K562 (cell line): ENCODE data around the gene KRT72. TPM values are rescaled to one million over a fixed set of nuclear protein-coding genes. Genes with fewer than 3 reads are reported as not detected.

Experiments used
- ATAC-seq: fragments of 200-7000 bp; cut with Tn5 transposase; 3 replicates; pipeline ENCODE4 v1.9.1; 2020; ENCODE audit warnings: moderate library complexity
- BruUV-seq: library from RNA; stranded (reverse); fragments of 400-500 nt; replicated peaks from 2 replicates; lab custom pipeline; 2021; lab: Mats Ljungman, UMichigan
- CTCF ChIA-PET: fragments of 300-600 bp; formaldehyde crosslinking; extraction: SDS; loops from one replicate; lab custom pipeline; 2021; ENCODE audit warnings: low intra/inter-chr PET ratio; lab: Yijun Ruan, JAX
- POLR2A ChIA-PET: fragments of 300-600, 350-650 bp; sonication (Branson Sonifier 250); formaldehyde crosslinking; extraction: SDS; loops from one replicate; lab custom pipeline; 2021; ENCODE audit warnings: antibody characterized with exemption, inconsistent platforms; lab: Yijun Ruan, JAX
- DNase-seq, 4 experiments: peaks; one replicate each; pipeline versions ENCODE4 v3.0.0 to v3.0.0-alpha.2; 2011 to 2018; ENCODE audit warnings: low spot score in 3 of 4, mixed read lengths in 3 of 4; ENCODE audit errors: extremely low read depth in 1 of 4
- FAIRE-seq: peaks from 2 replicates; lab custom pipeline; 2011; peaks lifted over from hg19 to GRCh38; lab: Jason Lieb, UNC
- H2AFZ ChIP-seq: 2 replicates; pipeline ENCODE4 v1.6.0; 2011; ENCODE audit warnings: low read depth, low read length, control low read depth, inconsistent platforms
- H3K27ac ChIP-seq: fragments of 200-600 bp; 3 replicates; pipeline ENCODE4 v1.8.0; 2011; ENCODE audit warnings: low read depth, mild to moderate bottlenecking, control low read depth, inconsistent platforms, low read length, moderate library complexity, mixed read lengths; ENCODE audit errors: extremely low read depth
- H3K27me3 ChIP-seq, 2 experiments: fragments of 300-600 bp in 1 of 2; 2 replicates in 1 of 2; 3 replicates in 1 of 2; pipeline versions ENCODE4 v1.6.0 to v1.8.0; 2011; ENCODE audit warnings: inconsistent platforms in 2 of 2, low read length in 2 of 2, mild to moderate bottlenecking in 1 of 2, mixed read lengths in 1 of 2, moderate library complexity in 1 of 2; ENCODE audit not compliant: control insufficient read depth in 2 of 2, insufficient read depth in 2 of 2
- H3K36me3 ChIP-seq: fragments of 300-600 bp; 3 replicates; pipeline ENCODE4 v1.8.0; 2011; ENCODE audit warnings: mild to moderate bottlenecking, low read length, inconsistent platforms; ENCODE audit not compliant: control insufficient read depth, insufficient read depth
- H3K4me1 ChIP-seq, 2 experiments: fragments of 200-600 bp in 1 of 2; replicated peaks in 1 of 2; 2 replicates in 1 of 2; 3 replicates in 1 of 2; pipeline versions ENCODE4 v1.5.1 to v1.8.0; 2011; ENCODE audit warnings: inconsistent platforms in 2 of 2, low read length in 2 of 2, mild to moderate bottlenecking in 1 of 2, mixed read lengths in 1 of 2, moderate library complexity in 1 of 2; ENCODE audit not compliant: control insufficient read depth in 2 of 2, insufficient read depth in 2 of 2
- H3K4me2 ChIP-seq: 2 replicates; pipeline ENCODE4 v1.6.1; 2011; ENCODE audit warnings: low read length, control low read depth, inconsistent platforms, mixed read lengths; ENCODE audit not compliant: insufficient read depth
- H3K4me3 ChIP-seq: fragments of 200-600 bp; sonication (generic), shearing (Covaris generic); 2 replicates; pipeline ENCODE4 v1.5.1; 2016; ENCODE audit warnings: control low read depth, inconsistent platforms
- H3K79me2 ChIP-seq: fragments of 200-600 bp; 3 replicates; pipeline ENCODE4 v1.8.0; 2011; ENCODE audit warnings: low read length, inconsistent platforms; ENCODE audit not compliant: control insufficient read depth, insufficient read depth
- H3K9ac ChIP-seq, 2 experiments: 2 replicates each; pipeline versions ENCODE4 v1.6.0 to v1.6.1; 2011; ENCODE audit warnings: low read depth in 2 of 2, low read length in 2 of 2, control low read depth in 1 of 2, inconsistent platforms in 1 of 2, mild to moderate bottlenecking in 1 of 2, mixed read lengths in 1 of 2; ENCODE audit not compliant: insufficient read depth in 1 of 2
- H3K9me1 ChIP-seq: one replicate; pipeline ENCODE4 v1.6.0; 2011; ENCODE audit warnings: inconsistent platforms, mild to moderate bottlenecking, low read length, moderate library complexity; ENCODE audit not compliant: control insufficient read depth, insufficient read depth
- H3K9me3 ChIP-seq: replicated peaks from 2 replicates; pipeline ENCODE4 v1.5.1; 2011; ENCODE audit warnings: low read depth, low read length, inconsistent platforms; ENCODE audit not compliant: control insufficient read depth, insufficient read depth
- H4K20me1 ChIP-seq: replicated peaks from 2 replicates; pipeline ENCODE4 v1.6.1; 2011; ENCODE audit warnings: low read length, inconsistent platforms, mixed read lengths; ENCODE audit not compliant: control insufficient read depth, insufficient read depth
- BDP1 ChIP-seq: IDR thresholded peaks from 3 replicates; pipeline ENCODE4 v1.6.1; 2011; ENCODE audit not compliant: insufficient read length, insufficient read depth
- C11orf30 ChIP-seq: fragments of 450-650 bp; IDR thresholded peaks from 2 replicates; pipeline ENCODE4 v1.6.1; 2016; ENCODE audit warnings: low read depth, mild to moderate bottlenecking
- CBFB ChIP-seq: sonication (generic); formaldehyde crosslinking; IDR thresholded peaks from 2 replicates; pipeline ENCODE4 v1.4.0; 2020; ENCODE audit warnings: mild to moderate bottlenecking, missing genetic modification reagents
- CREB1 ChIP-seq, 2 experiments: sonication (generic) in 1 of 2; formaldehyde crosslinking in 1 of 2; IDR thresholded peaks; 2 replicates each; pipeline versions ENCODE4 v1.6.1 to v1.8.0; 2012 to 2022; ENCODE audit warnings: inconsistent platforms in 1 of 2, mild to moderate bottlenecking in 1 of 2, missing genetic modification reagents in 1 of 2, moderate library complexity in 1 of 2
- FOSL1 ChIP-seq: fragments of 200-800 bp; sonication (Bioruptor generic); conservative IDR thresholded peaks from 2 replicates; pipeline ENCODE4 v1.6.1; 2016; ENCODE audit warnings: missing genetic modification characterization, missing compliant biosample characterization
- KLF13 ChIP-seq: fragments of 450-650 bp; IDR thresholded peaks from 2 replicates; pipeline ENCODE4 v1.6.1; 2016; ENCODE audit warnings: missing genetic modification characterization, low read depth, mild to moderate bottlenecking, missing compliant biosample characterization, moderate library complexity, borderline replicate concordance
- MEIS2 ChIP-seq: fragments of 450-650 bp; IDR thresholded peaks from 2 replicates; pipeline ENCODE4 v1.6.1; 2014; ENCODE audit warnings: mild to moderate bottlenecking; ENCODE audit not compliant: partially characterized antibody
- NCOA2 ChIP-seq, 2 experiments: fragments of 450-650 bp; IDR thresholded peaks; 2 replicates each; pipeline ENCODE4 v1.6.1; 2018; ENCODE audit warnings: mild to moderate bottlenecking in 2 of 2, moderate library complexity in 1 of 2; ENCODE audit not compliant: partially characterized antibody in 2 of 2
- RERE ChIP-seq: sonication (generic); formaldehyde crosslinking; IDR thresholded peaks from 2 replicates; pipeline ENCODE4 v1.8.0; 2023; ENCODE audit warnings: missing genetic modification reagents, mild to moderate bottlenecking, borderline replicate concordance
- SMAD2 ChIP-seq: fragments of 150-350 bp; IDR thresholded peaks from 2 replicates; pipeline ENCODE4 v1.6.1; 2014; ENCODE audit warnings: low read depth, mild to moderate bottlenecking, low read length
- TAF9B ChIP-seq: fragments of 450-650 bp; IDR thresholded peaks from 2 replicates; pipeline ENCODE4 v1.6.1; 2018; ENCODE audit warnings: mild to moderate bottlenecking; ENCODE audit not compliant: partially characterized antibody
- UBTF ChIP-seq, 2 experiments: IDR thresholded peaks; 2 replicates each; pipeline ENCODE4 v1.6.1; 2012; ENCODE audit warnings: improper control_type of control experiment in 2 of 2, low read depth in 2 of 2, low read length in 2 of 2, borderline replicate concordance in 1 of 2
- ZNF165 ChIP-seq: fragments of 250-450 bp; sonication (Bioruptor Pico); IDR thresholded peaks from 2 replicates; pipeline ENCODE4 v1.4.0; 2020; ENCODE audit warnings: borderline replicate concordance
- WGBS: fragments of 100-300 bp; shearing (Covaris generic); methylation state at CpG from one replicate; pipeline ENCODE4 v1.1.6; 2016; ENCODE audit warnings: low coverage, mixed read lengths; ENCODE audit not compliant: insufficient coverage; ENCODE audit errors: missing lambda C conversion rate; 5-methylcytosine and 5-hydroxymethylcytosine counted together
- in situ Hi-C: fragments of 300-500 bp; cut with MboI; formaldehyde crosslinking; loops from 4 replicates; pipeline ENCODE4 v1.15.0; 2018; ENCODE audit warnings: inconsistent platforms, mixed read lengths
- intact Hi-C: fragments of 100-400 bp; cut with micrococcal nuclease; formaldehyde crosslinking; loops from 2 replicates; pipeline ENCODE4 v1.14.2; 2022
- polyA plus RNA-seq, 8 experiments: library from polyadenylated mRNA; depleted of rRNA in 4 of 8; stranded (reverse) in 5 of 8; unstranded in 3 of 8; fragments of >200 nt; fragmentation: Nextera tagmentation in 2 of 8; fragmentation: Illumina TruSeq in 1 of 8; extraction: Ambion mirVana in 2 of 8; extraction: Trizol in 1 of 8; gene quantifications; 2 replicates each; pipeline versions ENCODE4 v1.2.1 to v1.2.3, GENCODE V29; 2011 to 2014; ENCODE audit warnings: inconsistent platforms in 1 of 8, missing spikeins in 1 of 8
- total RNA-seq, 7 experiments: library from RNA; depleted of rRNA in 6 of 7; stranded (reverse); fragments of >200 nt in 6 of 7; fragmentation: Illumina TruSeq in 2 of 7; extraction: Trizol in 2 of 7; gene quantifications; 2 replicates each; pipeline versions ENCODE4 v1.2.1 to v1.2.3, GENCODE V29; 2011 to 2021; ENCODE audit warnings: low replicate concordance in 1 of 7

Gene KRT72
- total and polyA plus RNA-seq, 9 of the 15 experiments (the other 6 are each of a cell fraction or from before 2014, with no cell fraction given): not detected

DNA sequence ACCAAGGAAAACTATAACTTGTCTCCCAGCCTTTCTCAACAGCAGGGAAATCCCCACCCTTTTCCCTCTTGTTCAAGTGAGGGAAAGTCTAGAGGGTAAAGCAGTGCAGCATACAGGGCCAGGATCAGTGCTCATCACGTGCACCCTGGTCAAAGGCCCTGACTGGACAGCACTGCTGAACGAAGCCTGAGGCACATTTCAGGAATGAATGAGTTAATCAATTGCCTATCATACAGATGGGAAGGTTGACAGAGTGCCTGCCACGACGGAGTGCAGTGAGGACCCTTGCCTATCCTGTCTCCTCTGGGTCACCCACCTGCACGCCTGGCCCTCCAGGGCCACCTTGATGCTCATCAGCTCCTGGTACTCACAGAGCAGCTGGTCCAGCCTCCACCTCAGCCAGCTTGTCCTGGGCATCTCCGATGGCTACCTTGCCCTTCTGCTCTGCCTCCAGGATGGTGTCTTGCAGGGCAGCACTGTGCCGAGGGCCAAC lies 28.8 kb upstream of the KRT72 start:
- WGBS: 51% methylated on average over 6 of the region's 7 CpGs
- ChIA-PET POLR2A (interaction anchor here (0.7 kb wide), 1 partner anchor 28 kb away, joined by 3 read pairs; no protein-coding TSS in a partner anchor), CTCF (no interaction called here)
- no peak overlapping the region for H3K27ac ChIP-seq
- FAIRE-seq (no peak), ATAC-seq (no peak), DNase-seq (no peak)
- H3K27me3 ChIP-seq: no peaks in the 10 kb centered on the region
- no peaks in the 10 kb centered on the region for H3K79me2 ChIP-seq
- peaks cover 8 to 38% of the 10 kb centered on the region in 2 experiments for H3K4me1 ChIP-seq
- no peak overlapping the region for H3K4me3 ChIP-seq
- BruUV-seq: no TSS peak
- H3K9ac ChIP-seq: no peak overlapping the region
- H3K9me3 ChIP-seq: no peaks in the 10 kb centered on the region
- H3K9me1 ChIP-seq: no peaks in the 10 kb centered on the region
- no peak overlapping the region for H2AFZ ChIP-seq
- H3K4me2 ChIP-seq: no peak overlapping the region
- no peak for TF ChIP-seq NCOA2 (IDR thresholded peaks at IDR 0.05; ENCODE audit: partially characterized antibody in 2 of 2)
- TF ChIP-seq C11orf30: no peak
- no peak for TF ChIP-seq CREB1 (IDR thresholded peaks at IDR 0.05)
- no peak for TF ChIP-seq CREB1 (CRISPR knock-in tag; IDR thresholded peaks at IDR 0.05)
- TF ChIP-seq BDP1: no peak
- TF ChIP-seq CBFB (CRISPR knock-in tag): no peak
- no peak for TF ChIP-seq SMAD2
- TF ChIP-seq FOSL1 (tag): no peak
- no peak for TF ChIP-seq ZNF165 (CRISPR knock-in tag)
- no peak for TF ChIP-seq MEIS2
- TF ChIP-seq RERE (CRISPR knock-in tag): no peak
- no peak for TF ChIP-seq TAF9B
- no peak for TF ChIP-seq KLF13
- TF ChIP-seq UBTF (IDR thresholded peaks at IDR 0.05; ENCODE audit: borderline replicate concordance in 1 of 2, low read depth in 2 of 2, low read length in 2 of 2): no peak
- no peaks in the 10 kb centered on the region for H4K20me1 ChIP-seq
- intact Hi-C loops (no loop called here), in situ Hi-C loops (no loop called here)
- H3K36me3 ChIP-seq: no peaks in the 10 kb centered on the region
